Stimulated activated CD4-positive, alpha-beta T cell treated with anti-CD3 and anti-CD28 coated beads, Interleukin-4, amount 100 ng/mL, for 4 hours (primary cell): ENCODE data around the gene ADGRG4.
"Not testable (repeated sequence)": the region's sequence is repeated elsewhere in the genome, so short reads cannot be mapped to it uniquely, and the experiment has no call there.

Source experiments
- DNase-seq, 2 experiments: peaks; one replicate each; pipeline ENCODE4 v3.0.0-alpha.2; 2020

Gene ADGRG4, protein sequence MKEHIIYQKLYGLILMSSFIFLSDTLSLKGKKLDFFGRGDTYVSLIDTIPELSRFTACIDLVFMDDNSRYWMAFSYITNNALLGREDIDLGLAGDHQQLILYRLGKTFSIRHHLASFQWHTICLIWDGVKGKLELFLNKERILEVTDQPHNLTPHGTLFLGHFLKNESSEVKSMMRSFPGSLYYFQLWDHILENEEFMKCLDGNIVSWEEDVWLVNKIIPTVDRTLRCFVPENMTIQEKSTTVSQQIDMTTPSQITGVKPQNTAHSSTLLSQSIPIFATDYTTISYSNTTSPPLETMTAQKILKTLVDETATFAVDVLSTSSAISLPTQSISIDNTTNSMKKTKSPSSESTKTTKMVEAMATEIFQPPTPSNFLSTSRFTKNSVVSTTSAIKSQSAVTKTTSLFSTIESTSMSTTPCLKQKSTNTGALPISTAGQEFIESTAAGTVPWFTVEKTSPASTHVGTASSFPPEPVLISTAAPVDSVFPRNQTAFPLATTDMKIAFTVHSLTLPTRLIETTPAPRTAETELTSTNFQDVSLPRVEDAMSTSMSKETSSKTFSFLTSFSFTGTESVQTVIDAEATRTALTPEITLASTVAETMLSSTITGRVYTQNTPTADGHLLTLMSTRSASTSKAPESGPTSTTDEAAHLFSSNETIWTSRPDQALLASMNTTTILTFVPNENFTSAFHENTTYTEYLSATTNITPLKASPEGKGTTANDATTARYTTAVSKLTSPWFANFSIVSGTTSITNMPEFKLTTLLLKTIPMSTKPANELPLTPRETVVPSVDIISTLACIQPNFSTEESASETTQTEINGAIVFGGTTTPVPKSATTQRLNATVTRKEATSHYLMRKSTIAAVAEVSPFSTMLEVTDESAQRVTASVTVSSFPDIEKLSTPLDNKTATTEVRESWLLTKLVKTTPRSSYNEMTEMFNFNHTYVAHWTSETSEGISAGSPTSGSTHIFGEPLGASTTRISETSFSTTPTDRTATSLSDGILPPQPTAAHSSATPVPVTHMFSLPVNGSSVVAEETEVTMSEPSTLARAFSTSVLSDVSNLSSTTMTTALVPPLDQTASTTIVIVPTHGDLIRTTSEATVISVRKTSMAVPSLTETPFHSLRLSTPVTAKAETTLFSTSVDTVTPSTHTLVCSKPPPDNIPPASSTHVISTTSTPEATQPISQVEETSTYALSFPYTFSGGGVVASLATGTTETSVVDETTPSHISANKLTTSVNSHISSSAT (N-terminal part only)

DNA sequence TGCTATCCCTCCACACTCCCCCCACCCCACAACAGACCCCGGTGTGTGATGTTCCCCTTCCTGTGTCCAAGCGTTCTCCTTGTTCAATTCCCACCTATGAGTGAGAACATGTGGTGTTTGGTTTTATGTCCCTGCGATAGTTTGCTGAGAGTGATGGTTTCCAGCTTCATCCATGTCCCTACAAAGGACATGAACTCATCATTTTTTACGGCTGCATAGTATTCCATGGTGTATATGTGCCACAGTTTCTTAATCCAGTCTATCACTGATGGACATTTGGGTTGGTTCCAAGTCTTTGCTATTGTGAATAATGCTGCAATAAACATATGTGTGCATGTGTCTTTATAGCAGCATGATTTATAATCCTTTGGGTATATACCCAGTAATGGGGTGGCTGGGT is at the start of gene ADGRG4:
Gene ADGRG4, plus strand, starts transcription at position 243 of the 400 bp plus-strand sequence. CDS start 7,815 bp downstream, outside the sequence.
- not testable (repeated sequence) for DNase-seq

DNA sequence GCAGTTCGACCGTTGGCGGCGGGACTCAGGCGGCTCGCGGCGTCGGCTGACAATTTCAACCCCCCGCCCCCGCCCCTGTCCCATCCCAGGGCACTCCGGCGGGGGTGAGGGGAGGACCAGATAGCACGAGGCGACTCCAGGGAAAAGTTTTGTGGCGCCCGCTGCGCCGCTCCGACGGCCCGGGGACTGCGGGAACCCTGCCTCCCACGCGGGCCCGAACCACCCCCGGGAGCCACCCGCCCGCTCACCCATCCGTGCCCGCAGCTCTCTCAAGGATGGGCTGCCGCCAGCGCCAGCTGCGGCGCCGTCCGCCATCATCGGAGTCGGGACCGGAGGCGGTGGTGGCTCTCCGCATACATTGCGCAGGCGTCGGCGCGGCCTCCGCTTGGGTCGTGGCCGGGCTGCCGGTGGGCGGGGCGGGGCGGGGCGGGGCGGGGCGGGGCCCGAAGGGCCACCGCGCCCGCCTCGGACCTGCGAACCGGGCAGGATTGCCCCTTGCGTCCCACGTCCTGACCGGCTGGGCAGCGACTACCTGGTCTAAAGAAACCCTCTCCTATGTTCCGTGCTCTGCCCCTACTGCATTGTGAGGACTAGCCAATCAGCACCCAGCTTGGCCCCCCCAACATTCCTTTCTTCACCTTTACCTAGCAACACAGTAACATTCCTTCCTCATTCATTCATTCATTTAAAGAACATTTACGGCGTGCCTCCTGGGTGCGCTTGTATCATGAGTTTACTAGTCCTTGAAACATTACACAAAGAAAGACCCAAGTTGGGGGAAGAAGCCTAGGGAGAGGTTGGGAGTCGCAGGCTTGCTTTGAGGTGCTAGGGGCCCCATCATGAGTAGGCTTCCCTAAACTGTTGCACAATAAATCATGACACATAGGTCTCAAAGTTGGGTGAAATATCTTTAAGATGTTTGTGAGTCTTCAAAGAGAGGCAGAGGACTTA is 49.4 kb upstream of the ADGRG4 start, which contains the start of gene MAP7D3:
Gene MAP7D3, minus strand, starts transcription at position 360 of the 951 bp plus-strand sequence. Its CDS starts 42 bp downstream, at position 318.
- DNase-seq = peak; percentile 62 to 68

DNA sequence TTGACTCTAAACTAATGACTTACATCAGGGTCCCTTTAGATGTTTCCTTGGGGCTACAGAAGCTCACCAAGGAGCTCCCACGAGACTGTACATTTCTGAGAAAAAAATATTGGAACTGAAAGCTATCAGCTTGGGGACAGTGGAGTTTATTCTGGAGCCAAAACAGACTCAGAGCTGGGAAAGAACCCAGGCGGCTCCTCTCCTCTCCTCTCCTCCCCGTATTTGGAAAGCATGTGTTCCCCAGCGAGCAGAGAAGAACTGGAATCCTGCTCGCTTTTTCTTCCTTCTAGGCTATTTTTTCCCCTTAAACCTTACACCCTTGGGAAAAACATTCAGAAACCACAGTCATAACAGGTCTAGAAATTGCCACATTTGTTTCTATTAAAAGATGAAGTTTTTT is 45.2 kb upstream of the ADGRG4 start:
- DNase-seq = no peak

DNA sequence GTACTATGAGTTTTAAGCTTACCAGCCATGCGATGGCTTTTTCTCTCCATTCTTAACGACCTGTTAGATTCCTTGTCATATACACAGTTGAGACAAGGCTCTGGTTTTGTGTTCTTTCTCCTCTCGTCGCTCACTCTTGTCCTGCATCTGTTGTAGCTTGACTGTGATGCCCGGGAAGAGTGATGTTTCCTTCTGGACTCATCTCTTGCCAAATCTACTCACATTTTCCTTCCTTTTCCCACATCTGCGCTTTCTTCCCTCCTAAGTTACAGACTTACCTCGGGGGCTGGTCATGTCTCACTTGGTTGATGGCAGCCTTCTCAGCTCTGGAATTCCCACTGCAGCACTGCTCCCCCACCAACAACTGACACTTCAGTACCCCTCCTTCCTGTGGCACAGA is 44.7 kb upstream of the ADGRG4 start:
- DNase-seq = no peak

DNA sequence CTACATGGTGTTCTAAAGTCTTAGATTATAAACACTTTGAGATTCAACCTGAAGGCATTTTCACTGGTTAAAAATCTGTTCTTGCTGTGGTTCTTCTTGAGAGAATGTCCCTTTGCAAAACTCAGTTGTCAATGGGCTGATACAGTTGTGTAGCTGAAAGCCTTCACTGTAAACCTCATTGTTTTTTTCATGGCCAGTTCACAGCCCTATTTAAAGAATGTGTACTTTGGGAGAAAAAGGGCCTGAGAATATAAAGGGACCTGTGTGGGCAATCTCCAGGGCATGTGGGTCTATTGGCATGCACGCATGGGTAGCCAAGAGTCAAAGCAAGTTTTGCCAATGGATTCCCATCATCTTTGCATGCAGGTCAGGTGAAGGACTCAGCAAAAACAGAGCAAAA is 41.8 kb upstream of the ADGRG4 start:
- no peak for DNase-seq

DNA sequence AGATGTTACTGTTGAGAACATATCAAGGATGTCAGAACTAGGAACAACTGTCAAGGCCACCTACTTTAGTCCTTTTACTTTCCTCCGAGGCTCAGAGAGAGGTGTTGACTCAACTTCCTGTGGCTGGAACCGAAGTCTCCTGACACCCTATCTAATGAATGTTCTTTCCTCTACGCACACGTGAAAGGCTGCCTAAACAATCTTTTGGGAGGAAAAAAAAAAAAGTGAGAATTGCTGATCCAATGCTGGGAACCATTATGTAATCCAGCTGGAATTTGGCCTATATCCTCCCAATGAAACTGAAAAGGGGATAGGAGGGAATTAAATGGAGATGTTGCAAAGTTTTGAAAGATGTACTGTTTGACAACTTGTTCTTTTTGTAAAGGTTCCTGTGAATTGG is 41.2 kb upstream of the ADGRG4 start:
- DNase-seq = peak in 1 of 2 experiments; percentile 2

DNA sequence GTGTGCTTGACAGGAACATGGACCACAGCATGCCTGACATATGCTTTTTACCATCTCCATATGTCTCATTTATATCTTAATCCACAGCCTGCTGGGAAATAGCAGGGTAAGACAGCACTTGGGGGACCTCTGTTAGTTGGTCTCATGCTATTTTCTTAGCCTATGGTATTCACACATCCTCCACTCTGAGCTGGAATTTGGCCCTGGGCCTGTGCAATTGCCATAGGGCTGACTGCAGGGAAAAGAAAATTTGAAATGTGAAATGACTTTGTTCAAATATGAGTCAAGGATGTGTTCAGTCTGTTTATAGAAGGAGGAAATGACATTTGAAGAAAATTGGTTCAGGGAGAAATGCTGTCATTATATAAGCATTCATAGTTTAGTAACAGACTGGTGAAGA is 40.0 kb upstream of the ADGRG4 start:
- DNase-seq = no peak

DNA sequence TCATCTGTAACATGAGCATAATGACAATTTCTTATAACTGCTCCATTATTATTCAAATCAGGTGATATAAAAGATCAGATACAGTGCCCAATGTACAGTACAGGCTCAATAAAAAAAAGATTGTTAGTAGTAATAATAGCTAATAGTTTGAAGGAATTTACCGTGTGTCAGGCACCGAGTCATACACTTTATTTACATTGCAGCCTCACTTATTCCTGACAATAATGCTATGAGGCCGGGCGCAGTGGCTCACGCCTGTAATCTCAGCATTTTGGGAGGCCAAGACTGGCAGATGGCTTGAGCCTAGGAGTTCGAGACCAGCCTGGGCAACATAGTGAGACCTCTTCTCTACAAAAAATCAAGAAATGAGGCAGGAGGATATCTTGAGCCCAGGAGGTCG is 39.4 kb upstream of the ADGRG4 start:
- no peak for DNase-seq

DNA sequence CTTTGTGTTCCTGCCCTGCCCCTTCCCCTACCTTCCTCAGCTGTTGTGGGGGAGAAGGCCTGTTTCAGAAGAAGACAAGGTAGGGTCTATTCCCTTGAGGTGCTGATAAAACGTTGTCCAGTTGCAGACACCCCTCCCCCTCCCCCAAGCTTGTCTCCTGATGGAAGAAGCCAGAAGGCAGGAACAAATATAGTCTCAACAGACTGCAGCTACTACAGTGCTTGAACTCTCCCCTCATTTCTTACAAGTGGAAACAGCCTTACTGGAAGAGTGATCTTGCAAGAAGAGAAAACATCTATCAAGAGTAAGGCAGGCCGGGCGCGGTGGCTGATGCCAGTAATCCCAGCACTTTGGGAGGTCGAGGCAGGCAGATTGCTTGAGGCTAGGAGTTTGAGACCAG is 38.5 kb upstream of the ADGRG4 start:
- no peak for DNase-seq

DNA sequence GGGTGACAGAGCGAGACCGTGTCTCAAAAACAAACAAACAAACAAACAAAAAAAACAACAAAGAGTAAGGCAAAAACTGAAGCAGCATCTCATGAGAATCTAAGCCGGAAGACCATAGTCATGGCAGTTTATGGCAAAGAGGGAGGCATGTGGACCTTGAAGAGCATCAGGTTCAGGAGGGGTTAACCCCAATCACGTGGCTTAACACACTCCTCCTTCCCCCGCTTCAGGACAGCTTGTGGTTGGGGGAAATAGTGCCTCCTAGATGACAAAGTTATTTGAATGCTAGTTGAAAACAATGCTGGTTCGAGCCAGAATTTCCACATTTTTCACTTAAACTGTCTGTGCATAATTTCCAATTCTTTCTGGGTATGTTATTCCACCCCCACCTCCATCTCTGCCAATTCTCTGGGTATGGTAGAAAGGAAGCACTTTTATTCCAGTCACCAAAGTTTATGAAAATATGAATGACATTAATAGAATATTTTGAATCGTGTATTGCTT is 37.9 kb upstream of the ADGRG4 start:
- no peak for DNase-seq

DNA sequence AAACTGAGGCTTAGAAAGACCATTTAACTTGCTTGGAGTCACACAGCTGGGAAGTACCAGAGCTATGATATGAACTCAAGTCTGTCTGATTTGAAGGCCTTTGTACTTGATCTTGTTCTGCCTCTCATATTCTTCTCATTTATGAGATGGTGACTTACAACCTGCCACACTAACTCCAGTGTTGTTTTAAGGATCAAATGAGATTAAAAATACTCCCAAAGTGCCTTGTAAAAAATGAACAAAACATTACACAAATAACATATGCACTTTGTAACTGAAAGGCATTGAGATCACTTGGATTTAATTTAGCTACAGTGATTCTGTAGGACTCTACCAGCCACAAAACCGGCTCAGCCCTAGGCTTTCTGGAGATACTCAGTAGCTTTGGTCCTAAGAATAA is 33.9 kb upstream of the ADGRG4 start:
- DNase-seq = no peak

DNA sequence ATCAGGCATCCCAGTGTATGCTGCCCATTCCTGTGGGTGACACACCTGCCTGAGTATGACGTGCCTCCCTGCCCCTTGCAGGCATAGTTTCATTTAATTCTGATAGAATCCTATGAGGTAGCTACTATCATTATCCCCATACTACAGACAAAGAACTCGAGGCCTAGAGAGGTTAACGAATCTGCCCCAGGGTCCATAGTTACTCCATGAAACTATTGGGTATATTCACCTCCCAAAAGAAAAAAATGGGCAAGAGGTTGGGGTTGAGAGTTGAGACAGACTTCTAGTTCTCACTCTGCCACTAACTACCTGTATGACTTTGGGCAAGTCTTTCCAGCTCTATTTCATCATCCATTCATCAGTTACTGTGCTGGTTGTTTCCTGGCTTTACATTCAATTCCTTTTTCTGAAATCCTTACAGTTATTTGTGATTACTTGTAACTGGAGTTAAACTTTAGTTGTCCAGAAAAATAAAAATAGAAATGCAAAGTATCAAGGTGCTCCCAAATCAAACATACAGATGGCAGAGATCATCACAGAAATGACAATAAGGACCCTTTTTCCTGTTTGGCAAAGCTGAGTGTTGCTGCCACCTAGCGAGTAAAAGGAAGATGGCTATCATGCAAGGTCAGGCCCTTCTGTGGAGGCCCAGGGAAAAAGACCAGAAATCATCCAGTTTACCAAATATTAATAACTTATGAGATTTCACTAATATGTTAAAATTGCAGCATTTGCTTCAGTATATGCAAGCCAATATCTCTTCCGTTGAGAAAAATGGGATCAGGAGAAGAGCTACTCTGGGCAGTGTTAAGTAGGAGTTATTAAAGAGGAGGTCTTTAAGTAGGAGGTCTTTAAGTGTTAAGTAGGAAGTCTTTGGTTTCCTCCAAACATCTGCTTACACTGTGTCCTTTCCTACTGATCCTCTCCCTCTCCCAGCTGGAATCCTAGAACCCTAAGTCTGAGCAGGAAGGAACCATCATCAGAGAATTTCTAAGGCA is 32.4 kb upstream of the ADGRG4 start:
- peak; percentile 15 to 28 for DNase-seq

DNA sequence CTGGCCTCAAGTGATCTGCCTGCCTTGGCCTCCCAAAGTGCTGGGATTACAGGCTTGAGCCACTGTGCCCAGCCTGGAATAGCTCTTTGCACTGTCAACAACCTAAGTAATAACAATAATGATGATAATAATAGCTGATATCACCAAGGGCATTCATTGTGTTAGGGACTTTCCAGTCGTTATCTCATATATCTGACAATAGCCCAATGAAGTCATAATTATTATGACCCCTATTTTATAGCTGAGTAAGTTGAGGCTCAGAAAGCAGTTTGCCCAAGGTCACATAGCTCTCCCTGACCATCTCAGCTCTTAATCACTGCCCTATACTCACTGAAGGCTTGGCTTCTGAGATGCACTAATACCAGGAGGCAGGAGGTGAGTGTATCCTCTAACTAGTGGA is 30.8 kb upstream of the ADGRG4 start:
- no peak for DNase-seq

DNA sequence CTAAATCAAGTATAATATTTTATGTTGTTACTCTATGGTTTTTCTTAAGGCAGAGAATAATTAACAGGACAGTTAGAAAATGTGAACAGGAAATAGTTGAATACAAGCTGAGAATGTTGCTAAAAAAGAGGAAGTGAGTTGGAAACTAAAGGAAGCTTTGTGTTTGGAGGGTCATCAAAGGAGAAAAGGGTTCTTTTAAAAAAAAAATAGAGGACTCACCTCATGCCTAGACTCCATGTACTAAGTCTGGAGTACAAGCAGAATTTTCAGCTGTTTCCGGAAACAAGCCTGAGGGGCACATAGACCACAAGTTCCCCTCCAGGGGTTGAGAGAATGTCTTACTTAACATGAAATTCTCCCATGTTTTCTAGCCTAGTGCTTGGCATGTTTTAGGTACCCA is 29.5 kb upstream of the ADGRG4 start:
- DNase-seq = no peak

DNA sequence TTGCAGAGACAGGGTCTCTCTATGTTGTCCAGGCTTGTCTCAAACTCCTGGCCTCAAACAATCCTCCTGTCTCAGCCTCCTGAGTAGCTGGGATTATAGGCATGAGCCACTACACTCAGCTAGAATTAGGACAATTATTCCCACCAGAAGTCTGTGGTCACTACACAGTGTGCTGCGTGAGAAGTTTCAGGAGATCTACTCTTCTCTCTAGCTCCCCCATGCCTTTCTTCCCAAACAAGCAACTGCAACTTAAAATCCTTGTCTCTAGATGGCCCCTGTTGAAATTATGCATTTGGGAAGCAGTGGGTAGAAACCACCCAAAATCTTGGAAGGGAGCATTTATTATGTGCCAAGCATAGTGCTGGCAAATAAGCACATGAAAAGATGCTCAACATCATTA is 28.4 kb upstream of the ADGRG4 start:
- DNase-seq = no peak

DNA sequence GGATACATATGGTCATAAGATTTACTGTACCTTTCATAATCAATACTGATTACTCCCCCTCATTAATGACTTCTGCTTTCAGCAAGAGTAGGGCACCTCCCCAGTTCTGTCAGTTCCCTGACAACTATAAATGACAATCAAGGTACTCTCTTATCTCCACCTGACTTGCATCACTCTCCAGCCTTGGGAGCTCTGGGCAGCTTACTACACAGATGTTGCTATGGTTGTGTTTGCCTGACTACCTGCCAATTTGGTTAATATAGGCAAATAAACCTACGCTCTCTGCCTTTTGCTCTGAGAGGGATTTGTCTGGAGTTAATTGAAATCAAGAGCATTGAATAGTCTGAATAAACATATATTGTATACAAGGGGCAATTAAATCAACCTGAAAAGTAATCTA is 26.8 kb upstream of the ADGRG4 start:
- DNase-seq = no peak

DNA sequence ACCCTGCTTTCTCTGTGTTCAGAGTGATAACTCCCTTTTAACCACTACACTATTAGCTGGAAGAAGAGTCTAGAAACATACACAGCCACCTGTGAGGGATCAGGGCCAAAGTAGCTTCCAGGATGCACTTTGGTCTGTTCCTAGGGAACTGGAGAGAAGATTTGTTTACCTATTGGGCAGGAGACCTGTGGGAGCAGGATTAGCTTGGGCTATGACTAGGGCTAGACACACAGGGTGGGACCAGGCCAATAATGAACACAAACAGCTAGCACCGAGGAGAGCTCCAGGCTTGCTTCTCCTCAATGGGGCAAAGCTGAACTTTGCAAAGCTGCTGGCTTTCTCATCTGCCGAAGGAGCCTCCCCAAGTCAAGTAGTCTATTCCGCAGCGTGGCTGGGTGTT is 25.2 kb upstream of the ADGRG4 start:
- no peak for DNase-seq

DNA sequence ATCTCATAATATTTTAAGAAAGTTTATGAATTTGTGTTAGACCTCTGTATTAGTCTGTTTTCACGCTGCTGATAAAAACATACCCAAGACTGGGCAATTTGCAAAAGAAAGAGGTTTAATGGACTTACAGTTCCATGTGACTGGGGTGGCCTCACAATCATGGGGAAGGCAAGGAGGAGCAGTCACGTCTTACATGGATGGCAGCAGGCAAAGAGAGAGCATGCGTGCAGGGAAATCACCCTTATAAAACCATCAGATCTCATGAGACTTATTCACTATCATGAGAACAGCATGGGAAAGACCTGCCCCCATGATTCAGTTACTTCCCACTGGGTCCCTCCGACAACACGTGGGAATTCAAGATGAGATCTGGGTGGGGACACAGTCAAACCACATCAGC is 14.4 kb upstream of the ADGRG4 start:
- DNase-seq = not testable (repeated sequence)

DNA sequence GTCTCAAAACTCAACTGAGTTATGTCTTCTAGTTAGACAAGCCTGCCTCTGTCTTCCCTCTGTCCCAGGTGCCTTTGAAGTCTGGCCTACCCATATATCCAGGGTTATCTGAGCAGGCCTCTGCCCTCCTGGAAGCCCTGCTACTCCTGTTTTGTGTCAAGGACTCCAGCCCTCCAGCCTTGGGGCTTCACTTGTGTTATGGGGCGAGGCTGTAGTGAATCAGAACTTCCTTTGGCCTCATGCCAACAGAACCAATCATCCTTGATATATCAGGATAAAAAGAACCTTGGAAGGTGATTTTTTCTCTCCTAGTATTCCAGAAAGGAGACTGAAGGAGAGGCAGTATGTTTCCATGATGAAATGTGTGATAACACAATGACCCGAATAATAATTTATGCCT is 8.9 kb upstream of the ADGRG4 start:
- DNase-seq = no peak

DNA sequence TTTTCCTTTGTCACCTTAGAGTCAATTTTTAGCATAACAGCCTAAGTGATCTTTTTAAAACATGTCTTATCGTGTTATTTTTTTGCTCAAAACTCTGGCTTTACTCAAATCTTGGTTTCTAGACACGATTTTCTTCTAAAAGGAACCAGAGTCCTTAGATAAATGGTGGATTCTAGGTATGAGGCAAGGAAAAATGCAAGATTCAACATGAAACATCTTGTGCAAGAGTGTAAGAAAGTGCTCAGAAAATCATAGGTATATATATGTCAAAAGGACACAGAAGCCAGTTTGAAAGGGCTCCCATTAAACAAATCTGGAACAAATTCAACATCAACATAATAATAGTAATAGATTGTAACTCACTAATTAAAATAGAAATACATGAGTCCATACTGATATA is 8.1 kb upstream of the ADGRG4 start:
- DNase-seq = no peak
